Kidney epithelial cell (primary cell): ENCODE measurements around the gene ZNF277. TPM values are rescaled to one million over a fixed set of nuclear protein-coding genes. Genes with fewer than 3 reads are reported as not detected.
"Not testable (repeated sequence)": the region's sequence is repeated elsewhere in the genome, so short reads cannot be mapped to it uniquely, and the experiment has no call there.

Experiments
- DNase-seq: peaks from one replicate; pipeline ENCODE4 v3.0.0-alpha.2; 2010; ENCODE audit warnings: low read depth
- H3K27me3 ChIP-seq: 2 replicates; pipeline ENCODE4 v1.6.0; 2011; ENCODE audit warnings: low read length; ENCODE audit not compliant: control insufficient read depth, insufficient read depth
- H3K36me3 ChIP-seq: 2 replicates; pipeline ENCODE4 v1.5.1; 2011; ENCODE audit warnings: low read length; ENCODE audit not compliant: control insufficient read depth, insufficient read depth
- H3K4me3 ChIP-seq: 2 replicates; pipeline ENCODE4 v1.5.1; 2011; ENCODE audit warnings: low read depth, mild to moderate bottlenecking, control low read depth, low read length
- total RNA-seq: library from RNA; depleted of rRNA; stranded (reverse); fragments of >200 nt; gene quantifications from 2 replicates; pipeline ENCODE4 v1.2.3, GENCODE V29; 2015
- TF ChIP-seq, protein P1 (sequence below): IDR thresholded peaks from 2 replicates; pipeline ENCODE4 v1.5.1; 2011; ENCODE audit warnings: mild to moderate bottlenecking, moderate library complexity, low read length, control low read depth, inconsistent platforms; ENCODE audit not compliant: insufficient read depth, poor library complexity, severe bottlenecking

The ZNF277 gene
- total RNA-seq, 1 donor from 2014 or later = 34.6 TPM

DNA sequence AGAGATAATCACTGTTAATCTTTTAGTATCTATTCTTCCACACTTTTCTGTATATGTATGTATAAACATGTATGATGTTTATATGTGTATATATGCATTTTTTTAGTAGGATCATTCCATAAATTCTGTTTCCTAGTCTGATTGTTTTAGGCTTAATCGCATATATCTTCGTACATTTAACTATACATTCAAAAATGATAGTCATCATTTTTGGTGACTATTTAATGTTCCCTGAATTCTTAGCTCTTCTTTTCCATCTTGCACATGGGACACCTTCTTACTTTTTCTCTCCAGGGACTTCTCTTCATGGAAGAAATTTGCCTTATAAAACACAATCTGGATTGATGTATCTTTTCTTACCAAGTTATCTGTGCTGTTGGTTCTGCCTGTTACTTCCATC is 42.1 kb downstream of the ZNF277 start:
- TF ChIP-seq, protein P1, sequence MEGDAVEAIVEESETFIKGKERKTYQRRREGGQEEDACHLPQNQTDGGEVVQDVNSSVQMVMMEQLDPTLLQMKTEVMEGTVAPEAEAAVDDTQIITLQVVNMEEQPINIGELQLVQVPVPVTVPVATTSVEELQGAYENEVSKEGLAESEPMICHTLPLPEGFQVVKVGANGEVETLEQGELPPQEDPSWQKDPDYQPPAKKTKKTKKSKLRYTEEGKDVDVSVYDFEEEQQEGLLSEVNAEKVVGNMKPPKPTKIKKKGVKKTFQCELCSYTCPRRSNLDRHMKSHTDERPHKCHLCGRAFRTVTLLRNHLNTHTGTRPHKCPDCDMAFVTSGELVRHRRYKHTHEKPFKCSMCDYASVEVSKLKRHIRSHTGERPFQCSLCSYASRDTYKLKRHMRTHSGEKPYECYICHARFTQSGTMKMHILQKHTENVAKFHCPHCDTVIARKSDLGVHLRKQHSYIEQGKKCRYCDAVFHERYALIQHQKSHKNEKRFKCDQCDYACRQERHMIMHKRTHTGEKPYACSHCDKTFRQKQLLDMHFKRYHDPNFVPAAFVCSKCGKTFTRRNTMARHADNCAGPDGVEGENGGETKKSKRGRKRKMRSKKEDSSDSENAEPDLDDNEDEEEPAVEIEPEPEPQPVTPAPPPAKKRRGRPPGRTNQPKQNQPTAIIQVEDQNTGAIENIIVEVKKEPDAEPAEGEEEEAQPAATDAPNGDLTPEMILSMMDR = no peak
- DNase-seq = no peak
- no peak overlapping the region for H3K4me3 ChIP-seq
- no peaks in the 10 kb centered on the region for H3K27me3 ChIP-seq
- H3K36me3 ChIP-seq = no peaks in the 10 kb centered on the region

DNA sequence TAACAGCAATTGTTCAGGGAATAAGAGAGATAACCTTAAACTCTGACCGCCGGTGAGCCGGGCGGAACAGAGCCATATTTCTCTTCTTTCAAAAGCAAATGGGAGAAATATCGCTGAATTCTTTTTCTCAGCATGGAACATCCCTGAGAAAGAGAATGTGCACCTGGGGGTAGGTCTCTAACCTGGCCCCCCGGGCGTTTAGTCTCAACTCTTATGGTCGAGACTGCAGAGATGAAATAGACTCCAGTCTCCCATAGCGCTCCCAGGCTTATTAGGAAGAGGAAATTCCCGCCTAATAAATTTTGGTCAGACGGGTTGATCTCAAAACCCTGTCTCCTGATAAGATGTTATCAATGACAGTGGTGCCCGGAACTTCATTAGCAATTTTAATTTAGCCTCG is 43.5 kb downstream of the ZNF277 start:
- not testable (repeated sequence) for DNase-seq, H3K4me3 ChIP-seq, H3K27me3 ChIP-seq, H3K36me3 ChIP-seq

DNA sequence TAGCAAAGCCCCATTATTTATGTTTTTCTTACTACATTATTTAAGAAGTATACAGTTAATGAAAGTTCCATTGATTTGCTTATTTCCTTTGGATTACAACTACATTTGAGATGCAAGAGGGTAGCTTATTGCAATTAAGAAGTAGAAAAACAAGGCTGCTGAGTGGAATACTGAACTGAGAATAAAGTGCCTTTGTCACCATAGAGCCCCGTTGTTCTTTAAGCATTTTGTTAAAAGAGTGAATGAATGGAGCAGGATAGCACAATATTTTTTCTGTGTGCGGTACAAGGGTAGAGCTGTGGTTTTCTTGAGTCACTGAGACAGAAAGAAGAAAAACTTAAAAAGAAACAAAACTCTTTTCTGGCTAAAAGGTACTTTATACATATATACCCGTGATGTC is 45.6 kb downstream of the ZNF277 start:
- Histone ChIP-seq H3K36me3 (no peaks in the 10 kb centered on the region), H3K4me3 (no peak overlapping the region), H3K27me3 (no peaks in the 10 kb centered on the region)
- TF ChIP-seq, protein P1 = no peak
- DNase-seq = no peak

DNA sequence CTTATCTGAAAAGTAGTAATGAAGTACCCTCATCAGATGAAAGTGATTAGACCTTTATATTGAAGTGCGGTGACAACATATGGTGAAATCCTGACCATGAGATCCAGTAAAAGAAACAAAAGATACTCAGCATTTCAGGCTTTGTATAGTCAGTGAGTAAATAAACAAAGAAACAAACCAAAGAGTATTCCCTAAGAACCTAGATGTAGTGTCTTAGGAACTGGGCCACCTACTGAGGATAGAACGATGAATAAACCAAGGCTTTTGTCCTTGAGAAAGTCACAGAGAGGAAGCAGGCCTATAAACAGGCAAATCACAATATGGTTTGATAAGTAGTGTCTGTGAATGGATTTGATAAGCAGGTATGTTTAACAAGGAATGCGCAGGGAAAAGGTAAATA is 46.2 kb downstream of the ZNF277 start:
- H3K36me3 ChIP-seq = no peaks in the 10 kb centered on the region
- no peak overlapping the region for H3K4me3 ChIP-seq
- TF ChIP-seq, protein P1 = no peak
- no peaks in the 10 kb centered on the region for H3K27me3 ChIP-seq
- DNase-seq = no peak

DNA sequence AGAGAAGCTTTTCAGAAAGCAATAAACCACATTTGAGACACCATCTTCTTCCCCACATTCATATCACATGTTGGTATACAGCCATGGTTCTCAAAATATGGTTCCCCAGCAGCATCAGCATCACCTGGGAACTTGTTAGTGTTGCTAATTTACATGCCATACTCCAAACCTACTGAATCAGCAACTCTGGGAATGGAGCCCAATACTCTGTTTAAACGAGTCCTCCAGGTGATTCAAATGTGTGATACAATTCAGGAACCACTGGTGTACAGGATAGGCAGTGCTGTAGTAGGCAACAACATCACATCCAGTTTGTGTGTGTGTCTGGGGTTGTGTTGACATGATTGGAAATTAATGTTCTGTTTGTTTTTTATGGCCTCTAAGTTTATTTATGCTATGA is 47.7 kb downstream of the ZNF277 start:
- H3K27me3 ChIP-seq = no peaks in the 10 kb centered on the region
- no peaks in the 10 kb centered on the region for H3K36me3 ChIP-seq
- TF ChIP-seq, protein P1 = no peak
- no peak for DNase-seq
- H3K4me3 ChIP-seq = no peak overlapping the region

DNA sequence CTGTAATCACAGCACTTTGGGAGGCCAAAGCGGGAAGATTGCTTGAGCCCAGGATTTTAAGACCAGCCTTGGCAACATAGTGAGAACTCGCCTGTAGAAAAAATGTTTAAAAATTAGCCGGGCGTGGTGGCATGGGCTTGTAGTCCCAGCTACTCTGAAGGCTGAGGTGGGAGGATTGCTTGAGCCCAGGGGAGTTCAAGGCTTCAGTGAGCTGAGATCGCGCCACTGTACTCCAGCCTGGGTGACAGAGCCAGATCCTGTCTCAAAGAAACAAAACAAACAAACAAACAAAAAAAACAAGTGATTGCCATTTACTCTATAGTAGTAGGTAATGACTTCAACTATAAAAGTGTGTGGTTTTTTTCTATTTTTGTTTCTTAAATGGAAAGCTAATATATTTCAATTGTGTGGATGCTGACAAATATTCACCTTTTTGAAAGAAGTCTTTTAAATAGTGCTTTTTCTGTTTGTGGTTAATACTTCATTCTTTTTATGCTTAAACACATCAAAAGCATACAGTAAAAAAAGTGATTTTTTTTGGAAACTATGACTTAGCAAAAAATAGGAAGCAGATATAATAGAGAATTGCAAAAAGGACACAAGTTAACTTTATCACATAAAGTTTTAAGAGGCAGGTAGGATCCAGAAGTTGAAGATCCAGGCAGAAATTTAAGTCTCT is 48.4 kb downstream of the ZNF277 start:
- TF ChIP-seq, protein P1 = no peak
- no peaks in the 10 kb centered on the region for H3K27me3 ChIP-seq
- DNase-seq = no peak
- no peaks in the 10 kb centered on the region for H3K36me3 ChIP-seq
- H3K4me3 ChIP-seq = no peak overlapping the region
